Fibroblast of peridontal ligament (primary cell): ENCODE measurements around the gene ADAMTS2.
A peak's percentile ranks its signal among the peaks of the same experiment; 100 is the strongest.
"Not testable (repeated sequence)": the region's sequence is repeated elsewhere in the genome, so short reads cannot be mapped to it uniquely, and the experiment has no call there.

ENCODE experiments used
- DNase-seq: peaks from one replicate; pipeline ENCODE4 v3.0.0-alpha.2; 2010; ENCODE audit errors: extremely low read depth

The ADAMTS2 gene

GRCh38 chr5:179325296-179326031 is 19.8 kb downstream of the ADAMTS2 start:
- no peak for DNase-seq

GRCh38 chr5:179324760-179325295 is 20.4 kb downstream of the ADAMTS2 start:
- no peak for DNase-seq

GRCh38 chr5:179324316-179324715 is 20.9 kb downstream of the ADAMTS2 start:
- DNase-seq, result not testable (repeated sequence)

GRCh38 chr5:179323026-179323870 is 22.0 kb downstream of the ADAMTS2 start:
- DNase-seq, result no peak

GRCh38 chr5:179322071-179323025 is 22.9 kb downstream of the ADAMTS2 start:
- DNase-seq, result no peak

GRCh38 chr5:179321206-179321987 is 23.9 kb downstream of the ADAMTS2 start:
- no peak for DNase-seq

- DNase-seq, result peak; percentile 55
These were observed 25.4 kb downstream of the ADAMTS2 start for GRCh38 chr5:179319741-179320281.

- DNase-seq, result no peak
These were observed 26.1 kb downstream of the ADAMTS2 start for GRCh38 chr5:179319123-179319522.

GRCh38 chr5:179318221-179318955 is 26.9 kb downstream of the ADAMTS2 start:
- DNase-seq, result no peak

GRCh38 chr5:179317411-179318220 is 27.6 kb downstream of the ADAMTS2 start:
- no peak for DNase-seq

- DNase-seq, result no peak
These were observed 28.3 kb downstream of the ADAMTS2 start for GRCh38 chr5:179316982-179317381.

- DNase-seq, result no peak
These were observed 29.1 kb downstream of the ADAMTS2 start for GRCh38 chr5:179316111-179316551.

- DNase-seq, result no peak
These were observed 29.8 kb downstream of the ADAMTS2 start for GRCh38 chr5:179315356-179315890.

GRCh38 chr5:179314606-179315355 is 30.5 kb downstream of the ADAMTS2 start:
- DNase-seq, result no peak

GRCh38 chr5:179313849-179314521 is 31.3 kb downstream of the ADAMTS2 start:
- peak; percentile 92 for DNase-seq

- peak; percentile 39 for DNase-seq
These were observed 32.6 kb downstream of the ADAMTS2 start for GRCh38 chr5:179312557-179313235.

- no peak for DNase-seq
These were observed 33.7 kb downstream of the ADAMTS2 start for GRCh38 chr5:179311581-179311980.
